K562 (cell line): ENCODE results near the gene SLC16A13. TPM values are rescaled to one million over a fixed set of nuclear protein-coding genes. Genes with fewer than 3 reads are reported as not detected.
A peak's percentile ranks its signal among the peaks of the same experiment; 100 is the strongest.

Experiments
- CBX1 ChIP-seq: sonication (generic); IDR thresholded peaks from 2 replicates; pipeline ENCODE4 v1.6.1; 2016; ENCODE audit warnings: antibody characterized with exemption, low read depth, mild to moderate bottlenecking
- CTCF ChIP-seq, 3 experiments: IDR thresholded peaks in 2 of 3; conservative IDR thresholded peaks in 1 of 3; 2 replicates each; pipeline ENCODE4 v1.5.1; 2011 to 2012; ENCODE audit warnings: low read length in 3 of 3, mild to moderate bottlenecking in 3 of 3, control low read depth in 2 of 3, improper control_type of control experiment in 1 of 3, inconsistent platforms in 1 of 3, low read depth in 1 of 3, mixed read lengths in 1 of 3, moderate library complexity in 1 of 3; ENCODE audit not compliant: insufficient read depth in 2 of 3
- HDAC8 ChIP-seq: fragments of 450-650 bp; IDR thresholded peaks from 2 replicates; pipeline ENCODE4 v1.6.1; 2016; ENCODE audit warnings: mild to moderate bottlenecking, missing genetic modification characterization, moderate library complexity, missing compliant biosample characterization
- ID3 ChIP-seq, 2 experiments: fragments of 250-450 bp in 1 of 2; fragments of 450-650 bp in 1 of 2; sonication (Bioruptor Pico) in 1 of 2; IDR thresholded peaks; 2 replicates each; pipeline versions ENCODE4 v1.6.1 to v1.8.0; 2016 to 2021; ENCODE audit warnings: mild to moderate bottlenecking in 2 of 2, moderate library complexity in 2 of 2, missing compliant biosample characterization in 1 of 2, missing genetic modification characterization in 1 of 2
- MED1 ChIP-seq: sonication (generic); formaldehyde crosslinking; IDR thresholded peaks from 2 replicates; pipeline ENCODE4 v1.8.1; 2023; ENCODE audit warnings: missing genetic modification reagents, borderline replicate concordance
- NFXL1 ChIP-seq: fragments of 450-650 bp; formaldehyde crosslinking; IDR thresholded peaks from 2 replicates; pipeline ENCODE4 v1.4.0; 2021; ENCODE audit warnings: mild to moderate bottlenecking
- NR4A1 ChIP-seq, 2 experiments: fragments of 250-450 bp in 1 of 2; fragments of 450-650 bp in 1 of 2; sonication (Bioruptor Pico) in 1 of 2; IDR thresholded peaks; 2 replicates each; pipeline versions ENCODE4 v1.4.0 to v1.6.1; 2016 to 2020; ENCODE audit warnings: mild to moderate bottlenecking in 2 of 2, missing compliant biosample characterization in 1 of 2, missing genetic modification characterization in 1 of 2, moderate library complexity in 1 of 2
- POLR2G ChIP-seq: fragments of 200-400 bp; formaldehyde crosslinking; IDR thresholded peaks from 2 replicates; pipeline ENCODE4 v1.6.1; 2017; ENCODE audit warnings: low read depth, mild to moderate bottlenecking, antibody characterized with exemption, low read length, moderate library complexity
- RERE ChIP-seq: sonication (generic); formaldehyde crosslinking; IDR thresholded peaks from 2 replicates; pipeline ENCODE4 v1.8.0; 2023; ENCODE audit warnings: missing genetic modification reagents, mild to moderate bottlenecking, borderline replicate concordance
- RFX7 ChIP-seq: fragments of 250-450 bp; sonication (Bioruptor Pico); IDR thresholded peaks from 2 replicates; pipeline ENCODE4 v1.5.1; 2021; ENCODE audit warnings: mild to moderate bottlenecking
- TBP ChIP-seq: optimal IDR thresholded peaks from 2 replicates; pipeline ENCODE3; 2011; ENCODE audit warnings: low read depth, low read length, improper control_type of control experiment
- ZBTB2 ChIP-seq: fragments of 450-650 bp; IDR thresholded peaks from 2 replicates; pipeline ENCODE4 v1.6.1; 2016; ENCODE audit warnings: antibody characterized with exemption
- ZNF124 ChIP-seq: sonication (generic); formaldehyde crosslinking; IDR thresholded peaks from 2 replicates; pipeline ENCODE4 v1.8.1; 2022; ENCODE audit warnings: missing genetic modification reagents
- ZNF165 ChIP-seq: fragments of 250-450 bp; sonication (Bioruptor Pico); IDR thresholded peaks from 2 replicates; pipeline ENCODE4 v1.4.0; 2020; ENCODE audit warnings: borderline replicate concordance
- ZNF274 ChIP-seq: IDR thresholded peaks from 2 replicates; pipeline ENCODE4 v1.6.1; 2011; ENCODE audit warnings: low read depth, mild to moderate bottlenecking, low read length, moderate library complexity, borderline replicate concordance
- ZNF384 ChIP-seq: IDR thresholded peaks from 2 replicates; pipeline ENCODE4 v1.6.1; 2012; ENCODE audit warnings: low read depth, low read length, improper control_type of control experiment
- ZZZ3 ChIP-seq: fragments of 450-650 bp; IDR thresholded peaks from 2 replicates; pipeline ENCODE4 v1.6.1; 2016; ENCODE audit warnings: antibody characterized with exemption, mild to moderate bottlenecking, moderate library complexity
- polyA plus RNA-seq, 8 experiments: library from polyadenylated mRNA; depleted of rRNA in 4 of 8; stranded (reverse) in 5 of 8; unstranded in 3 of 8; fragments of >200 nt; fragmentation: Nextera tagmentation in 2 of 8; fragmentation: Illumina TruSeq in 1 of 8; extraction: Ambion mirVana in 2 of 8; extraction: Trizol in 1 of 8; gene quantifications; 2 replicates each; pipeline versions ENCODE4 v1.2.1 to v1.2.3, GENCODE V29; 2011 to 2014; ENCODE audit warnings: inconsistent platforms in 1 of 8, missing spikeins in 1 of 8
- total RNA-seq, 7 experiments: library from RNA; depleted of rRNA in 6 of 7; stranded (reverse); fragments of >200 nt in 6 of 7; fragmentation: Illumina TruSeq in 2 of 7; extraction: Trizol in 2 of 7; gene quantifications; 2 replicates each; pipeline versions ENCODE4 v1.2.1 to v1.2.3, GENCODE V29; 2011 to 2021; ENCODE audit warnings: low replicate concordance in 1 of 7

SLC16A13 gene
- total and polyA plus RNA-seq, 9 of the 15 experiments (the other 6 are each of a cell fraction or from before 2014, with no cell fraction given): 0.04 to 5.6 (median 0.87) TPM

- TF ChIP-seq ZZZ3: no peak
- TF ChIP-seq ZNF124 (CRISPR knock-in tag): no peak
- TF ChIP-seq RERE (CRISPR knock-in tag): no peak
- TF ChIP-seq NR4A1 (CRISPR knock-in tag; IDR thresholded peaks at IDR 0.05): no peak
- no peak for TF ChIP-seq NR4A1 (tag; IDR thresholded peaks at IDR 0.05)
- no peak for TF ChIP-seq ZNF165 (CRISPR knock-in tag)
- TF ChIP-seq CTCF (IDR thresholded peaks at IDR 0.05 in 2 of 3, conservative IDR thresholded peaks at IDR 0.05 in 1 of 3; ENCODE audit: insufficient read depth in 2 of 3, low read depth in 1 of 3, low read length in 3 of 3): 0 out of 6 replicates have a peak, but pooled peaks of 1 of the 3 experiments have one; percentile 2
- no peak for TF ChIP-seq RFX7
- peak; percentile 72; the same call in 1 of the 2 replicates for TF ChIP-seq ZBTB2
- TF ChIP-seq MED1 (CRISPR knock-in tag): no peak
- no peak for TF ChIP-seq ID3 (CRISPR knock-in tag; IDR thresholded peaks at IDR 0.05)
- no peak for TF ChIP-seq ID3 (tag; IDR thresholded peaks at IDR 0.05)
- TF ChIP-seq POLR2G: peak; percentile 34
- TF ChIP-seq NFXL1 (CRISPR knock-in tag): no peak
- TF ChIP-seq TBP: peak; percentile 20
- TF ChIP-seq HDAC8 (tag): no peak
- no peak for TF ChIP-seq ZNF274
- no peak for TF ChIP-seq CBX1
- TF ChIP-seq ZNF384: no peak
Observed at GRCh38 chr17:7023576-7024401, 12.0 kb upstream of the SLC16A13 start (continued).
